GM10266 (cell line): ENCODE results near the gene CUL3.

Source experiments
- DNase-seq: peaks from one replicate; pipeline ENCODE4 v3.0.0; 2012; ENCODE audit errors: extremely low spot score
- CTCF ChIP-seq: IDR thresholded peaks from 2 replicates; pipeline ENCODE4 v1.5.1; 2012; ENCODE audit warnings: mild to moderate bottlenecking, low read depth; ENCODE audit not compliant: control insufficient read depth, insufficient read depth; ENCODE audit errors: missing control alignments

The CUL3 gene

GRCh38 chr2:224556381-224556780 is 28.8 kb downstream of the CUL3 start:
- DNase-seq, result no peak
- no peak for TF ChIP-seq CTCF

DNA sequence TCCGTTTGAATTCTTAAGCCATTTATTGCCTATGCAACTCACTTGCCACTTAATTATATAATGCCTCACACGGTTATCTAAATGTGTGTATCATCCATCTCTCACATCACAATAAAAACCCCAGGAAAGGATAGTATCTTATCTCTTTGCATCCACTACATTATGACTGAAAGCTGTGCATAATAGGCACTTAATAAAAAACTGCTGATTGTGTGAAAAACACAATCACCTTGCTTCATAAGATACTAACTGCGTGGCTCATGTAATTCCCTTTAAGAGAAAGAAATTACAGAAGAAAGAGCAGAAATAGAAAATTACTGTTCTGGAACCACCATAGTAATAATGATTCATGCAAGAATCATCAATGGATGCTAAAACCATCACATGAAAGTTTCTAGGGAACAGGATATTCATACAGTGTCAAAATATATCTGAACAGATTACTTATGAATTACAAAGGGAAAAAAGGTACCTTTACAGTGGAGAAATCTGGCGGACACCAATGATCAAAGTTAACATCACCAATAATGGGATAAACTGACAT is 29.3 kb downstream of the CUL3 start:
- no peak for TF ChIP-seq CTCF
- DNase-seq, result no peak

DNA sequence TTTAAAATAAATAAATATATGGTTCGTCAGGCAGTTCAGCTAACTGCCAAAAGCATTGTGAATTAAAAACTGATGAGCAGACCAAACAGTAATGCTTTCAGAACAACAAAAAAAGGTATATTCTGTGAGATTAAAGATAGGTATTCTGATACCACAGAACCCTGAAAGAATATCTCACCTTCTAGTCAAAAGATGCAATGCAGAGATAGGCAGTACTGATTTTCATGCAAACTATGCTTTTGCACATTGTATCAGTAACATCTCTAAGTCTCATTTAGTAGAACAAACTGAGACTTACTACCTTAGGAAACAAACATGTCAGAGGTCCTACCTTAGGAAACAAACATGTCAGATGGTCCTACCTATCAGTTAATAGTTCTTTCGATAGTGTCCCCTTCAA is 32.4 kb downstream of the CUL3 start:
- no peak for TF ChIP-seq CTCF
- DNase-seq, result no peak

DNA sequence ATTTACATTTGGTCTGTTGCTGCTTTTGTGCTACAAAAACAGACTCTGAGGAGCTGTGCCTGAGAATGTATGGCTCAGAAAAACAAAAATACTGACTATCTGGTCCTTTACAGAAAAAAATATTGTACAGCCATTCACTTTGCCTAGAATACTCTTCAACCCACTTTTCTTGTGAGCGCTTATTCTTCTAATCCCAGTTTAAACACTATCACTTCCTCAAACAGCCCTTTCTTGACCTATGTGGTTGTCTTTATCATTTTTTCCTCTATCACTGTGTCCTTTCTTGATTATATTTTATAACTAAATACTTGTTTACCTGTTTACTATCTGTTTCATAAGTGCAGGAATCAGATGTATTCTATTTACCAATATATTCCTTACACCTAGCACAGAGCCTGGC is 33.5 kb downstream of the CUL3 start:
- TF ChIP-seq CTCF, result no peak
- DNase-seq, result no peak

- no peak for DNase-seq
- TF ChIP-seq CTCF, result no peak
Observed at GRCh38 chr2:224546926-224547325, 38.2 kb downstream of the CUL3 start.

DNA sequence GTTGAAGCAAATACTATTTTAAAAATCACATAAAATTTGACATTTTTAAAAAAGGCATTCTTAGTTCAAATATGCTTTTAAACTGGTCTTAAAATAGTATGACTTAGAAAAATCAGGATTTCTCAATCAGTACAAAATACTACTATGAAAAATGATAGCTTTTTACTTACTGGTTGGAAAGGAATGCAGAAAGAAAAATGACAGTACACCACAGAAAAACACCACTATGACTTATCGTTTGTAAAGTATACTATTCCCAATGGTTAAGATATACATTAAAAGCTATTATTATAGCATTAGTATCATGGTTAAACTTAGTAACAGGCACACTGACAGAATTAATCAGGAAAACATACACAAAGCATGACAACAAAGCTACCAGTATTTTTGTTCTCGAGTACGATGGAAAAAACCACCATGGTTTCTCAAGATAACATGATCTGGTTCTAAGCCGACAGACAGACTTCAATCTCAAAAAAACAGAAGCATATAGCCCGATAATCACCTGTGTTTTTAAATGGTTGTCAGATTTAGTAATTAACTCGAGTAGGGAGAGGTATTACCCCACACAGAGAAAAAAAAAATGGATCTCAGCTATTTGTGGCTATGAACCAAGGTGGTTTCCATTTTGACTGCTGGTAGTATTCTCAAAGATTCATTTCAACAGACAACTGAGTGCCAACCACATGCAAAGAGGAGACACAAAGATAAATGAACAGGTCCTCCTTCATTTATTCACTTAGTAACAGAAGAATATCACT is 39.1 kb downstream of the CUL3 start:
- DNase-seq, result peak; percentile 17
- no peak for TF ChIP-seq CTCF

DNA sequence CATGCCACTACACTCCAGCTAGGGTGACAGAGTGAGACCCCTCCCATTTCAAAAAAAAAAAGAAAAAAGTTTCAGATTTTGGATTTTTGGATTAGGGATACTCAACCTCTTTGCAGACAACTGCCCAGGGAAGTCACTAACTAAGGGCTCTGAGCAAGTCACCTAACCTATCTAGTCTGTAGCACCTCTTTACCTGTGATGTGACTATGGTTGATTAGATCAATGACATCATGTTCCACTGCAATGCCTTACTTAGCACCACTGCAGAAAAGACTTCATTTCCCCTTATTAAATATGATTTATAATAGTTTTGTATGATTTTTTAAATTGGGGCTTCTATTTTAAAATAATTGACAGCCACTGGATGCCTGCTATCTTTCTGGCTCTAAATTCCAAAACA is 41.2 kb downstream of the CUL3 start:
- no peak for TF ChIP-seq CTCF
- DNase-seq, result no peak
